ENCODE measurements around the gene UBAP1. TPM values are rescaled to one million over a fixed set of nuclear protein-coding genes. Genes with fewer than 3 reads are reported as not detected.

Gene UBAP1
- total RNA-seq, 1 experiment from 2014 or later = 30.8 TPM

DNA sequence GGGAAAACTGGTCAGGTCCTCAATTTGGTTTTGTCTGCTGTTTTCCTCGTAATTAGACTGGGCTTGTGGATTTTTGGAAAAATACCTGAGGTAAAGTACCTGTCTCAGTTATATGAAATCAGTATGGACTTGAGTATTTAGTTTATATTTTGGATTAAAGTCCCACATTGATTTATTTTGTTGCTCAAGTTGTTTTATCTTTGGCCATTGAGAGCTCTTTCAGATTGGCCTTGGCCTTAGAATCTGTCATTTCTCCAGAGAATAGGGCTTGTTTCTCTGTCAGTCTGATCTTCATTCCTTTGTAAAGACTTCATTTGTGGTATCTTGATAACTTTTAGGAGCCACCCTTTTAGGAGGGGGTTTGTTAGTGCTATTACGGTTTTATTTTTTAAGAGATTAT lies 21.2 kb downstream of the UBAP1 start:
- no peak overlapping the region for H3K27ac ChIP-seq (ENCODE audit: low read depth, low read length)
- ATAC-seq = no peak
- CTCF ChIA-PET = interaction anchor here (1.2 kb wide), 1 partner anchor 8 kb away, joined by 4 read pairs; no protein-coding TSS in a partner anchor

More for the DNA sequence above, 21.2 kb downstream of the UBAP1 start:
- Histone ChIP-seq H4K20me1 (ENCODE audit: insufficient read depth) (0 out of 2 replicates have a peak, but pooled peaks cover 6% of the 10 kb centered on the region), H3K4me3 (replicated peaks in 1 of 2; ENCODE audit: low read depth in 1 of 2, low read length in 2 of 2) (no peak overlapping the region), H3K4me1 (ENCODE audit: control insufficient read depth in 1 of 2, insufficient read depth in 2 of 2, low read length in 2 of 2) (peaks cover 12 to 38% of the 10 kb centered on the region in 2 experiments), H3K9me3 (ENCODE audit: control insufficient read depth in 1 of 2, insufficient read depth in 1 of 2, low read depth in 1 of 2, low read length in 2 of 2) (no peaks in the 10 kb centered on the region), H2AFZ (ENCODE audit: low read depth, low read length, poor library complexity, severe bottlenecking) (no peak overlapping the region), H3K9me2 (ENCODE audit: insufficient read depth) (no peaks in the 10 kb centered on the region), H3K36me3 (ENCODE audit: control insufficient read depth in 1 of 2, insufficient read depth in 2 of 2, low read length in 2 of 2) (no peaks in the 10 kb centered on the region), H3K9ac (ENCODE audit: low read length) (no peak overlapping the region), H3K27me3 (ENCODE audit: insufficient read depth, low read length) (no peaks in the 10 kb centered on the region), H3K79me2 (ENCODE audit: insufficient read depth, low read length) (peaks cover 92% of the 10 kb centered on the region), H3K4me2 (ENCODE audit: low read length) (no peak overlapping the region)
- DNase-seq (ENCODE audit: low read depth, low spot score) = no peak
- POLR2A ChIA-PET = no interaction called here
- BruUV-seq (replicated peaks) = no TSS peak
- intact Hi-C loops (cut with micrococcal nuclease) = no loop called here
- RAD21 ChIA-PET (ENCODE audit: low non-redundant PET in 1 of 2, low total read pairs in 2 of 2, uncharacterized antibody in 2 of 2, unreplicated experiment in 2 of 2) = no interaction called here
- TF ChIP-seq EGR1 (IDR thresholded peaks at IDR 0.05; ENCODE audit: low read depth) = no peak
- TF ChIP-seq JUND (IDR thresholded peaks at IDR 0.05) = no peak
- TF ChIP-seq, protein P1, sequence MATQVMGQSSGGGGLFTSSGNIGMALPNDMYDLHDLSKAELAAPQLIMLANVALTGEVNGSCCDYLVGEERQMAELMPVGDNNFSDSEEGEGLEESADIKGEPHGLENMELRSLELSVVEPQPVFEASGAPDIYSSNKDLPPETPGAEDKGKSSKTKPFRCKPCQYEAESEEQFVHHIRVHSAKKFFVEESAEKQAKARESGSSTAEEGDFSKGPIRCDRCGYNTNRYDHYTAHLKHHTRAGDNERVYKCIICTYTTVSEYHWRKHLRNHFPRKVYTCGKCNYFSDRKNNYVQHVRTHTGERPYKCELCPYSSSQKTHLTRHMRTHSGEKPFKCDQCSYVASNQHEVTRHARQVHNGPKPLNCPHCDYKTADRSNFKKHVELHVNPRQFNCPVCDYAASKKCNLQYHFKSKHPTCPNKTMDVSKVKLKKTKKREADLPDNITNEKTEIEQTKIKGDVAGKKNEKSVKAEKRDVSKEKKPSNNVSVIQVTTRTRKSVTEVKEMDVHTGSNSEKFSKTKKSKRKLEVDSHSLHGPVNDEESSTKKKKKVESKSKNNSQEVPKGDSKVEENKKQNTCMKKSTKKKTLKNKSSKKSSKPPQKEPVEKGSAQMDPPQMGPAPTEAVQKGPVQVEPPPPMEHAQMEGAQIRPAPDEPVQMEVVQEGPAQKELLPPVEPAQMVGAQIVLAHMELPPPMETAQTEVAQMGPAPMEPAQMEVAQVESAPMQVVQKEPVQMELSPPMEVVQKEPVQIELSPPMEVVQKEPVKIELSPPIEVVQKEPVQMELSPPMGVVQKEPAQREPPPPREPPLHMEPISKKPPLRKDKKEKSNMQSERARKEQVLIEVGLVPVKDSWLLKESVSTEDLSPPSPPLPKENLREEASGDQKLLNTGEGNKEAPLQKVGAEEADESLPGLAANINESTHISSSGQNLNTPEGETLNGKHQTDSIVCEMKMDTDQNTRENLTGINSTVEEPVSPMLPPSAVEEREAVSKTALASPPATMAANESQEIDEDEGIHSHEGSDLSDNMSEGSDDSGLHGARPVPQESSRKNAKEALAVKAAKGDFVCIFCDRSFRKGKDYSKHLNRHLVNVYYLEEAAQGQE (IDR thresholded peaks at IDR 0.05; ENCODE audit: low read depth) = no peak
- TF ChIP-seq ZFX (IDR thresholded peaks at IDR 0.05) = no peak
- TF ChIP-seq, protein P2, sequence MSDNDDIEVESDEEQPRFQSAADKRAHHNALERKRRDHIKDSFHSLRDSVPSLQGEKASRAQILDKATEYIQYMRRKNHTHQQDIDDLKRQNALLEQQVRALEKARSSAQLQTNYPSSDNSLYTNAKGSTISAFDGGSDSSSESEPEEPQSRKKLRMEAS (IDR thresholded peaks at IDR 0.05) = no peak

All from HCT116 (cell line).